Lower leg skin (tissue), 3 donors: ENCODE data around the gene VPS29.

Source experiments
- CTCF ChIP-seq, 3 donors: fragments of 450-650 bp; IDR thresholded peaks; one replicate each; pipeline ENCODE4 v1.5.1; 2016; ENCODE audit warnings: antibody characterized with exemption in 3 of 3, mild to moderate bottlenecking in 3 of 3, moderate library complexity in 2 of 3
- POLR2A ChIP-seq, 2 donors: fragments of 450-650 bp; IDR thresholded peaks; one replicate each; pipeline ENCODE4 v1.6.1; 2016 to 2017; ENCODE audit warnings: antibody characterized with exemption in 2 of 2, mild to moderate bottlenecking in 1 of 2, moderate library complexity in 1 of 2

GRCh38 chr12:110528277-110528839, 26.4 kb upstream of the VPS29 start:
- TF ChIP-seq CTCF (IDR thresholded peaks at IDR 0.05) (no peak), POLR2A (IDR thresholded peaks at IDR 0.05) (no peak)
